Progenitor cell of endocrine pancreas (in vitro differentiated cells): ENCODE measurements around the gene LAMA3. TPM values are rescaled to one million over a fixed set of nuclear protein-coding genes. Genes with fewer than 3 reads are reported as not detected.

ENCODE experiments used
- DNase-seq: peaks from one replicate; pipeline ENCODE4 v3.0.0; 2021; ENCODE audit warnings: low spot score; ENCODE audit not compliant: unreplicated experiment
- H3K27ac Mint-ChIP-seq: 2 replicates; pipeline ENCODE4 v1.8.0; 2021; ENCODE audit warnings: mild to moderate bottlenecking, moderate library complexity, mixed read lengths
- H3K27me3 Mint-ChIP-seq: 2 replicates; pipeline ENCODE4 v1.8.0; 2021; ENCODE audit warnings: mixed read lengths
- H3K36me3 Mint-ChIP-seq: 2 replicates; pipeline ENCODE4 v1.8.0; 2022; ENCODE audit warnings: mixed read lengths; ENCODE audit not compliant: insufficient read depth
- H3K4me1 Mint-ChIP-seq: 2 replicates; pipeline ENCODE4 v1.8.0; 2021; ENCODE audit warnings: low read depth, mixed read lengths
- H3K4me3 Mint-ChIP-seq: 2 replicates; pipeline ENCODE4 v1.8.0; 2021; ENCODE audit warnings: low read depth, mild to moderate bottlenecking, moderate library complexity, mixed read lengths
- H3K9me3 Mint-ChIP-seq: 2 replicates; pipeline ENCODE4 v1.8.0; 2021; ENCODE audit warnings: low read depth, mixed read lengths
- CTCF ChIP-seq: fragments of 200-600 bp; sonication (generic); IDR thresholded peaks from one replicate; pipeline ENCODE4 v1.5.0; 2021; ENCODE audit warnings: antibody characterized with exemption, mild to moderate bottlenecking; ENCODE audit not compliant: unreplicated experiment
- total RNA-seq: library from RNA; stranded (reverse); gene quantifications from 2 replicates; pipeline ENCODE4 v1.2.1, GENCODE V29; 2021

Gene LAMA3
- total RNA-seq, 1 donor from 2014 or later, result 0.84 TPM

GRCh38 chr18:23956483-23956882 lies 267.2 kb downstream of the LAMA3 start:
- peaks cover 4% of the 10 kb centered on the region for H3K27me3 Mint-ChIP-seq
- H3K27ac Mint-ChIP-seq, result no peak overlapping the region
- no peaks in the 10 kb centered on the region for H3K36me3 Mint-ChIP-seq
- no peak for DNase-seq
- TF ChIP-seq CTCF, result no peak
- no peaks in the 10 kb centered on the region for H3K9me3 Mint-ChIP-seq
- no peak overlapping the region for H3K4me3 Mint-ChIP-seq
- no peaks in the 10 kb centered on the region for H3K4me1 Mint-ChIP-seq

GRCh38 chr18:23958036-23958435 lies 268.8 kb downstream of the LAMA3 start:
- Mint-ChIP-seq H3K36me3 (no peaks in the 10 kb centered on the region), H3K27ac (no peak overlapping the region)

GRCh38 chr18:23963443-23964165 lies 274.4 kb downstream of the LAMA3 start:
- Mint-ChIP-seq H3K9me3 (no peaks in the 10 kb centered on the region), H3K4me1 (peaks cover 14% of the 10 kb centered on the region)

More at GRCh38 chr18:23958036-23958435, 268.8 kb downstream of the LAMA3 start:
- no peaks in the 10 kb centered on the region for H3K4me1 Mint-ChIP-seq
- no peaks in the 10 kb centered on the region for H3K9me3 Mint-ChIP-seq
- peaks cover 4% of the 10 kb centered on the region for H3K27me3 Mint-ChIP-seq
- DNase-seq, result no peak
- no peak overlapping the region for H3K4me3 Mint-ChIP-seq
- no peak for TF ChIP-seq CTCF

GRCh38 chr18:23964282-23965238 lies 275.3 kb downstream of the LAMA3 start:
- no peak for DNase-seq
- Mint-ChIP-seq H3K36me3 (no peaks in the 10 kb centered on the region), H3K27ac (no peak overlapping the region), H3K27me3 (peaks cover 6% of the 10 kb centered on the region), H3K4me3 (no peak overlapping the region), H3K4me1 (peaks cover 20% of the 10 kb centered on the region), H3K9me3 (no peaks in the 10 kb centered on the region)
- TF ChIP-seq CTCF, result no peak

More at GRCh38 chr18:23963443-23964165, 274.4 kb downstream of the LAMA3 start:
- no peaks in the 10 kb centered on the region for H3K36me3 Mint-ChIP-seq
- no peak for DNase-seq
- H3K27ac Mint-ChIP-seq, result no peak overlapping the region
- no peak for TF ChIP-seq CTCF
- H3K4me3 Mint-ChIP-seq, result no peak overlapping the region
- peaks cover 6% of the 10 kb centered on the region for H3K27me3 Mint-ChIP-seq

GRCh38 chr18:23966909-23967308 lies 277.7 kb downstream of the LAMA3 start:
- no peaks in the 10 kb centered on the region for H3K36me3 Mint-ChIP-seq
- H3K4me3 Mint-ChIP-seq, result no peak overlapping the region
- H3K9me3 Mint-ChIP-seq, result no peaks in the 10 kb centered on the region
- H3K4me1 Mint-ChIP-seq, result peaks cover 20% of the 10 kb centered on the region
- no peak for TF ChIP-seq CTCF
- H3K27me3 Mint-ChIP-seq, result peaks cover 3% of the 10 kb centered on the region
- H3K27ac Mint-ChIP-seq, result no peak overlapping the region
- DNase-seq, result no peak
